AG09309 (cell line): Measurements from ENCODE around the gene FOXC1.

Experiments
- DNase-seq: peaks from one replicate; pipeline ENCODE4 v3.0.0-alpha.2; 2010; ENCODE audit warnings: low read depth
- H3K4me3 ChIP-seq: 2 replicates; pipeline ENCODE4 v1.5.1; 2011; ENCODE audit warnings: mild to moderate bottlenecking, low read depth, low read length, moderate library complexity; ENCODE audit not compliant: control insufficient read depth
- CTCF ChIP-seq: IDR thresholded peaks from 2 replicates; pipeline ENCODE4 v1.5.1; 2011; ENCODE audit warnings: mild to moderate bottlenecking, low read depth, low read length, inconsistent platforms; ENCODE audit not compliant: insufficient read depth, control insufficient read depth; ENCODE audit errors: missing control alignments

FOXC1 gene

GRCh38 chr6:1610497-1611321 lies 994 bp downstream of the FOXC1 start:
- TF ChIP-seq CTCF: no peak
- peak overlapping the region; percentile 75 for H3K4me3 ChIP-seq
- DNase-seq: no peak

- H3K4me3 ChIP-seq: peak overlapping the region; percentile 75
- DNase-seq: no peak
- TF ChIP-seq CTCF: peak; percentile 28
Measured at GRCh38 chr6:1611322-1611571, 1.5 kb downstream of the FOXC1 start.

- H3K4me3 ChIP-seq: peak overlapping the region; percentile 75
- no peak for DNase-seq
- no peak for TF ChIP-seq CTCF
Measured at GRCh38 chr6:1611572-1612298, 2.0 kb downstream of the FOXC1 start.

GRCh38 chr6:1612299-1612973 lies 2.7 kb downstream of the FOXC1 start:
- no peak for DNase-seq
- peak overlapping the region; percentile 75 for H3K4me3 ChIP-seq
- no peak for TF ChIP-seq CTCF

DNA sequence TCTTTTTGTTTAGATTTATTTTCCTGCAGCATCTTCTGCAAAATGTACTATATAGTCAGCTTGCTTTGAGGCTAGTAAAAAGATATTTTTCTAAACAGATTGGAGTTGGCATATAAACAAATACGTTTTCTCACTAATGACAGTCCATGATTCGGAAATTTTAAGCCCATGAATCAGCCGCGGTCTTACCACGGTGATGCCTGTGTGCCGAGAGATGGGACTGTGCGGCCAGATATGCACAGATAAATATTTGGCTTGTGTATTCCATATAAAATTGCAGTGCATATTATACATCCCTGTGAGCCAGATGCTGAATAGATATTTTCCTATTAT lies 3.2 kb downstream of the FOXC1 start:
- no peak for TF ChIP-seq CTCF

DNA sequence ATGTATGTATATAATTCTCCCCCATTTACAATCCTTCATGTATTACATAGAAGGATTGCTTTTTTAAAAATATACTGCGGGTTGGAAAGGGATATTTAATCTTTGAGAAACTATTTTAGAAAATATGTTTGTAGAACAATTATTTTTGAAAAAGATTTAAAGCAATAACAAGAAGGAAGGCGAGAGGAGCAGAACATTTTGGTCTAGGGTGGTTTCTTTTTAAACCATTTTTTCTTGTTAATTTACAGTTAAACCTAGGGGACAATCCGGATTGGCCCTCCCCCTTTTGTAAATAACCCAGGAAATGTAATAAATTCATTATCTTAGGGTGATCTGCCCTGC lies 3.6 kb downstream of the FOXC1 start:
- peak overlapping the region; percentile 75 for H3K4me3 ChIP-seq
- DNase-seq: no peak
- no peak for TF ChIP-seq CTCF

More for the DNA sequence above, 3.2 kb downstream of the FOXC1 start:
- DNase-seq: peak; percentile 56
- peak overlapping the region; percentile 75 for H3K4me3 ChIP-seq
